GM18498 (cell line): ENCODE data around the gene CHRNA5.

Source experiments
- ATAC-seq: cut with Tn5 transposase; IDR thresholded peaks from one replicate; pipeline ENCODE4 v1.9.1; 2021; ENCODE audit warnings: mild to moderate bottlenecking, moderate library complexity; ENCODE audit not compliant: unreplicated experiment

The CHRNA5 gene

GRCh38 chr15:78619022-78619950 is 54.0 kb downstream of the CHRNA5 start:
- ATAC-seq: no peak

GRCh38 chr15:78620021-78620526 is 54.8 kb downstream of the CHRNA5 start:
- no peak for ATAC-seq

- ATAC-seq: no peak
Observed at GRCh38 chr15:78620527-78621421, 55.5 kb downstream of the CHRNA5 start, which contains the start of gene CHRNA3. Gene CHRNA3, minus strand, starts transcription at chr15:78620996. Its CDS starts 202 bp downstream, at chr15:78620794.

- ATAC-seq: no peak
Observed at GRCh38 chr15:78621810-78622402, 56.6 kb downstream of the CHRNA5 start.

GRCh38 chr15:78623786-78624497 is 58.6 kb downstream of the CHRNA5 start:
- no peak for ATAC-seq

- ATAC-seq: no peak
Observed at GRCh38 chr15:78624651-78625590, 59.6 kb downstream of the CHRNA5 start.

- no peak for ATAC-seq
Observed at GRCh38 chr15:78625606-78626280, 60.4 kb downstream of the CHRNA5 start.

- no peak for ATAC-seq
Observed at GRCh38 chr15:78626381-78626995, 61.2 kb downstream of the CHRNA5 start.

- no peak for ATAC-seq
Observed at GRCh38 chr15:78627348-78627747, 62.0 kb downstream of the CHRNA5 start.

- ATAC-seq: no peak
Observed at GRCh38 chr15:78628227-78628626, 62.9 kb downstream of the CHRNA5 start.

GRCh38 chr15:78629031-78629715 is 63.9 kb downstream of the CHRNA5 start:
- no peak for ATAC-seq

GRCh38 chr15:78629716-78630065 is 64.4 kb downstream of the CHRNA5 start:
- no peak for ATAC-seq

- ATAC-seq: no peak
Observed at GRCh38 chr15:78630886-78631633, 65.7 kb downstream of the CHRNA5 start.

GRCh38 chr15:78633348-78633747 is 68.0 kb downstream of the CHRNA5 start:
- no peak for ATAC-seq

- no peak for ATAC-seq
Observed at GRCh38 chr15:78634210-78635145, 69.2 kb downstream of the CHRNA5 start.

GRCh38 chr15:78635346-78635745 is 70.0 kb downstream of the CHRNA5 start:
- no peak for ATAC-seq
